Transverse colon (tissue), 4 donors: Measurements from ENCODE around the gene GNPAT. TPM values are rescaled to one million over a fixed set of nuclear protein-coding genes. Genes with fewer than 3 reads are reported as not detected.
A peak's percentile ranks its signal among the peaks of the same experiment; 100 is the strongest.

ENCODE experiments used
- DNase-seq: peaks from one replicate; pipeline ENCODE4 v3.0.0-alpha.2; 2019
- H3K27ac ChIP-seq, 4 donors: fragments of 200-600 bp; sonication (generic); 2 replicates each; pipeline ENCODE4 v1.5.1; 2016 to 2018; ENCODE audit warnings: inconsistent platforms in 4 of 4
- H3K27me3 ChIP-seq: fragments of 200-600 bp; sonication (generic); 2 replicates; pipeline ENCODE4 v1.5.1; 2017; ENCODE audit warnings: inconsistent platforms
- H3K36me3 ChIP-seq, 4 donors: fragments of 200-600 bp; sonication (generic); 2 replicates each; pipeline ENCODE4 v1.5.1; 2017 to 2019; ENCODE audit warnings: inconsistent platforms in 4 of 4
- H3K4me1 ChIP-seq, 4 donors: fragments of 200-600 bp; sonication (generic); 2 replicates each; pipeline ENCODE4 v1.5.1; 2017 to 2020; ENCODE audit warnings: inconsistent platforms in 4 of 4
- H3K4me3 ChIP-seq, 4 donors: fragments of 200-600 bp; sonication (generic); 1 replicate in 1 of 4; 2 replicates in 3 of 4; pipeline versions ENCODE4 v1.5.1 to v1.6.1; 2017 to 2019; ENCODE audit warnings: inconsistent platforms in 4 of 4
- H3K9me3 ChIP-seq, 2 donors: fragments of 200-600 bp; sonication (generic); 2 replicates each; pipeline ENCODE4 v1.5.1; 2017 to 2019; ENCODE audit warnings: inconsistent platforms in 2 of 2
- CTCF ChIP-seq, 5 experiments: fragments of 200-600 bp in 3 of 5; fragments of 450-650 bp in 2 of 5; sonication (generic) in 3 of 5; IDR thresholded peaks; 1 replicate in 2 of 5; 2 replicates in 3 of 5; pipeline ENCODE4 v1.5.1; 2016 to 2017; ENCODE audit warnings: antibody characterized with exemption in 5 of 5, inconsistent platforms in 3 of 5, mild to moderate bottlenecking in 2 of 5, moderate library complexity in 1 of 5
- EP300 ChIP-seq: sonication (generic); formaldehyde crosslinking; IDR thresholded peaks from one replicate; pipeline ENCODE4 v1.6.1; 2017; ENCODE audit warnings: antibody characterized with exemption, low read depth
- POLR2A ChIP-seq: fragments of 450-650 bp; IDR thresholded peaks from one replicate; pipeline ENCODE4 v1.6.1; 2016; ENCODE audit warnings: antibody characterized with exemption, mild to moderate bottlenecking, moderate library complexity
- POLR2AphosphoS5 ChIP-seq, 3 donors: sonication (generic); formaldehyde crosslinking; IDR thresholded peaks; one replicate each; pipeline ENCODE4 v1.6.1; 2016; ENCODE audit warnings: antibody characterized with exemption in 3 of 3
- WGBS, 2 donors: methylation state at CpG; one replicate each; pipeline ENCODE4 v1.1.5; 2018; ENCODE audit warnings: low coverage in 1 of 2; 5-methylcytosine and 5-hydroxymethylcytosine counted together
- in situ Hi-C, 4 donors: fragments of 200-750 bp; cut with MboI; loops; one replicate each; pipeline versions ENCODE4 v1.15.0 to v1.15.1; 2017; ENCODE audit warnings: low sequenced_read_pairs in 3 of 4, low pct_ligation_motif_present in 1 of 4, low pct_unique_long_range_greater_than_20kb in 1 of 4
- intact Hi-C: fragments of 100-400 bp; cut with DNase I; formaldehyde crosslinking; loops from one replicate; pipeline ENCODE4 v1.15.1; 2023; ENCODE audit warnings: low total_unique reads
- total RNA-seq, 4 donors: library from RNA; depleted of rRNA; stranded (reverse); fragments of >200 nt; gene quantifications; one replicate each; pipeline ENCODE4 v1.1.0, GENCODE V29; 2016

GNPAT gene
- total RNA-seq, 4 donors from 2014 or later, result 19.5 to 123 (median 36.8) TPM

GRCh38 chr1:231233735-231234417 is 7.1 kb upstream of the GNPAT start:
- peak overlapping the region; percentile 72 to 80 (median 78) for H3K27ac ChIP-seq
- peaks cover 0 to 12% (median 5%) of the 10 kb centered on the region in 4 donors for H3K36me3 ChIP-seq
- 59 to 62% methylated on average over 2 to 8 of the region's 8 CpGs for WGBS, 2 donors
- H3K4me1 ChIP-seq, result peaks cover 5 to 51% (median 36%) of the 10 kb centered on the region in 4 donors
- peak overlapping the region in 1 of 4 donors; percentile 18 for H3K4me3 ChIP-seq
- H3K9me3 ChIP-seq, result no peaks in the 10 kb centered on the region
- no peaks in the 10 kb centered on the region for H3K27me3 ChIP-seq
- intact Hi-C loops, result no loop called here
- peak; percentile 50 for DNase-seq
- TF ChIP-seq POLR2A (no peak), POLR2AphosphoS5 (IDR thresholded peaks at IDR 0.05) (peak in 2 of 3 donors; percentile 22 to 61)
- in situ Hi-C loops, result no loop called here

GRCh38 chr1:231234506-231234905 is 6.5 kb upstream of the GNPAT start:
- Histone ChIP-seq H3K36me3 (peaks cover 0 to 12% (median 5%) of the 10 kb centered on the region in 4 donors), H3K4me3 (no peak overlapping the region), H3K27ac (peak overlapping the region; percentile 72 to 80 (median 78)), H3K9me3 (no peaks in the 10 kb centered on the region), H3K4me1 (peaks cover 5 to 55% (median 38%) of the 10 kb centered on the region in 4 donors), H3K27me3 (no peaks in the 10 kb centered on the region)
- DNase-seq, result no peak
- WGBS, 2 donors, result 60 to 73% methylated on average over 2 to 3 of the region's 3 CpGs
- intact Hi-C loops (no loop called here), in situ Hi-C loops (no loop called here)
- no peak for TF ChIP-seq CTCF (IDR thresholded peaks at IDR 0.05)
- TF ChIP-seq POLR2AphosphoS5 (IDR thresholded peaks at IDR 0.05), result no peak
- TF ChIP-seq EP300, result no peak
- TF ChIP-seq POLR2A, result no peak

- Histone ChIP-seq H3K9me3 (no peaks in the 10 kb centered on the region), H3K36me3 (peaks cover 0 to 12% (median 5%) of the 10 kb centered on the region in 4 donors), H3K4me3 (no peak overlapping the region), H3K27ac (peak overlapping the region; percentile 47 to 80 (median 78)), H3K4me1 (peaks cover 5 to 64% (median 47%) of the 10 kb centered on the region in 4 donors), H3K27me3 (no peaks in the 10 kb centered on the region)
- DNase-seq, result no peak
- no peak for TF ChIP-seq POLR2A
- no peak for TF ChIP-seq EP300
- TF ChIP-seq POLR2AphosphoS5 (IDR thresholded peaks at IDR 0.05), result no peak
- TF ChIP-seq CTCF (IDR thresholded peaks at IDR 0.05), result no peak
- WGBS, 2 donors, result 80 to 100% methylated on average over 1 to 3 of the region's 3 CpGs
- intact Hi-C loops (no loop called here), in situ Hi-C loops (no loop called here)
Measured at GRCh38 chr1:231235526-231236207, 5.3 kb upstream of the GNPAT start.

- H3K9me3 ChIP-seq, result no peaks in the 10 kb centered on the region
- no peak overlapping the region for H3K4me3 ChIP-seq
- peaks cover 0 to 12% (median 5%) of the 10 kb centered on the region in 4 donors for H3K36me3 ChIP-seq
- peak overlapping the region; percentile 47 to 80 (median 78) for H3K27ac ChIP-seq
- intact Hi-C loops, result no loop called here
- no peaks in the 10 kb centered on the region for H3K27me3 ChIP-seq
- in situ Hi-C loops, result no loop called here
- DNase-seq, result no peak
- peaks cover 5 to 64% (median 47%) of the 10 kb centered on the region in 4 donors for H3K4me1 ChIP-seq
- TF ChIP-seq EP300, result no peak
- no peak for TF ChIP-seq CTCF (IDR thresholded peaks at IDR 0.05)
- no peak for TF ChIP-seq POLR2A
- no peak for TF ChIP-seq POLR2AphosphoS5 (IDR thresholded peaks at IDR 0.05)
- WGBS, 2 donors, result 47% methylated on average over 4 of the region's 4 CpGs
Measured at GRCh38 chr1:231236208-231236591, 4.8 kb upstream of the GNPAT start.
